K562 (cell line): Measurements from ENCODE around the gene GABPB2. TPM values are rescaled to one million over a fixed set of nuclear protein-coding genes. Genes with fewer than 3 reads are reported as not detected.

Source experiments
- ATAC-seq: fragments of 200-7000 bp; cut with Tn5 transposase; 3 replicates; pipeline ENCODE4 v1.9.1; 2020; ENCODE audit warnings: moderate library complexity
- BruUV-seq: library from RNA; stranded (reverse); fragments of 400-500 nt; replicated peaks from 2 replicates; lab custom pipeline; 2021; lab: Mats Ljungman, UMichigan
- CTCF ChIA-PET: fragments of 300-600 bp; formaldehyde crosslinking; extraction: SDS; loops from one replicate; lab custom pipeline; 2021; ENCODE audit warnings: low intra/inter-chr PET ratio; lab: Yijun Ruan, JAX
- POLR2A ChIA-PET: fragments of 300-600, 350-650 bp; sonication (Branson Sonifier 250); formaldehyde crosslinking; extraction: SDS; loops from one replicate; lab custom pipeline; 2021; ENCODE audit warnings: antibody characterized with exemption, inconsistent platforms; lab: Yijun Ruan, JAX
- DNase-seq, 4 experiments: peaks; one replicate each; pipeline versions ENCODE4 v3.0.0 to v3.0.0-alpha.2; 2011 to 2018; ENCODE audit warnings: low spot score in 3 of 4, mixed read lengths in 3 of 4; ENCODE audit errors: extremely low read depth in 1 of 4
- FAIRE-seq: peaks from 2 replicates; lab custom pipeline; 2011; peaks lifted over from hg19 to GRCh38; lab: Jason Lieb, UNC
- H2AFZ ChIP-seq: 2 replicates; pipeline ENCODE4 v1.6.0; 2011; ENCODE audit warnings: low read depth, low read length, control low read depth, inconsistent platforms
- H3K27ac ChIP-seq: fragments of 200-600 bp; 3 replicates; pipeline ENCODE4 v1.8.0; 2011; ENCODE audit warnings: low read depth, mild to moderate bottlenecking, control low read depth, inconsistent platforms, low read length, moderate library complexity, mixed read lengths; ENCODE audit errors: extremely low read depth
- H3K27me3 ChIP-seq, 2 experiments: fragments of 300-600 bp in 1 of 2; 2 replicates in 1 of 2; 3 replicates in 1 of 2; pipeline versions ENCODE4 v1.6.0 to v1.8.0; 2011; ENCODE audit warnings: inconsistent platforms in 2 of 2, low read length in 2 of 2, mild to moderate bottlenecking in 1 of 2, mixed read lengths in 1 of 2, moderate library complexity in 1 of 2; ENCODE audit not compliant: control insufficient read depth in 2 of 2, insufficient read depth in 2 of 2
- H3K36me3 ChIP-seq: fragments of 300-600 bp; 3 replicates; pipeline ENCODE4 v1.8.0; 2011; ENCODE audit warnings: mild to moderate bottlenecking, low read length, inconsistent platforms; ENCODE audit not compliant: control insufficient read depth, insufficient read depth
- H3K4me1 ChIP-seq, 2 experiments: fragments of 200-600 bp in 1 of 2; replicated peaks in 1 of 2; 2 replicates in 1 of 2; 3 replicates in 1 of 2; pipeline versions ENCODE4 v1.5.1 to v1.8.0; 2011; ENCODE audit warnings: inconsistent platforms in 2 of 2, low read length in 2 of 2, mild to moderate bottlenecking in 1 of 2, mixed read lengths in 1 of 2, moderate library complexity in 1 of 2; ENCODE audit not compliant: control insufficient read depth in 2 of 2, insufficient read depth in 2 of 2
- H3K4me2 ChIP-seq: 2 replicates; pipeline ENCODE4 v1.6.1; 2011; ENCODE audit warnings: low read length, control low read depth, inconsistent platforms, mixed read lengths; ENCODE audit not compliant: insufficient read depth
- H3K4me3 ChIP-seq: fragments of 200-600 bp; sonication (generic), shearing (Covaris generic); 2 replicates; pipeline ENCODE4 v1.5.1; 2016; ENCODE audit warnings: control low read depth, inconsistent platforms
- H3K79me2 ChIP-seq: fragments of 200-600 bp; 3 replicates; pipeline ENCODE4 v1.8.0; 2011; ENCODE audit warnings: low read length, inconsistent platforms; ENCODE audit not compliant: control insufficient read depth, insufficient read depth
- H3K9ac ChIP-seq, 2 experiments: 2 replicates each; pipeline versions ENCODE4 v1.6.0 to v1.6.1; 2011; ENCODE audit warnings: low read depth in 2 of 2, low read length in 2 of 2, control low read depth in 1 of 2, inconsistent platforms in 1 of 2, mild to moderate bottlenecking in 1 of 2, mixed read lengths in 1 of 2; ENCODE audit not compliant: insufficient read depth in 1 of 2
- H3K9me1 ChIP-seq: one replicate; pipeline ENCODE4 v1.6.0; 2011; ENCODE audit warnings: inconsistent platforms, mild to moderate bottlenecking, low read length, moderate library complexity; ENCODE audit not compliant: control insufficient read depth, insufficient read depth
- H3K9me3 ChIP-seq: replicated peaks from 2 replicates; pipeline ENCODE4 v1.5.1; 2011; ENCODE audit warnings: low read depth, low read length, inconsistent platforms; ENCODE audit not compliant: control insufficient read depth, insufficient read depth
- H4K20me1 ChIP-seq: replicated peaks from 2 replicates; pipeline ENCODE4 v1.6.1; 2011; ENCODE audit warnings: low read length, inconsistent platforms, mixed read lengths; ENCODE audit not compliant: control insufficient read depth, insufficient read depth
- ADNP ChIP-seq: fragments of 200-800 bp; sonication (Bioruptor generic); IDR thresholded peaks from 2 replicates; pipeline ENCODE4 v1.6.1; 2016; ENCODE audit warnings: missing genetic modification characterization, missing compliant biosample characterization
- BACH1 ChIP-seq: fragments of 200-800 bp; sonication (Bioruptor generic); IDR thresholded peaks from 2 replicates; pipeline ENCODE4 v1.6.1; 2016; ENCODE audit warnings: missing genetic modification characterization, missing compliant biosample characterization
- DDX20 ChIP-seq: fragments of 450-650 bp; IDR thresholded peaks from 2 replicates; pipeline ENCODE4 v1.6.1; 2016; ENCODE audit warnings: missing genetic modification characterization, low read depth, mild to moderate bottlenecking, missing compliant biosample characterization, moderate library complexity
- GATAD2B ChIP-seq: fragments of 450-650 bp; IDR thresholded peaks from 2 replicates; pipeline ENCODE4 v1.6.1; 2017; ENCODE audit warnings: mild to moderate bottlenecking, borderline replicate concordance
- HNRNPLL ChIP-seq: fragments of 200-400 bp; formaldehyde crosslinking; IDR thresholded peaks from 2 replicates; pipeline ENCODE4 v1.6.1; 2017; ENCODE audit warnings: low read length, low read depth, mild to moderate bottlenecking; ENCODE audit not compliant: poor library complexity, severe bottlenecking
- KHSRP ChIP-seq: fragments of 450-650 bp; IDR thresholded peaks from 2 replicates; pipeline ENCODE4 v1.6.1; 2017
- POLR2G ChIP-seq: fragments of 200-400 bp; formaldehyde crosslinking; IDR thresholded peaks from 2 replicates; pipeline ENCODE4 v1.6.1; 2017; ENCODE audit warnings: low read depth, mild to moderate bottlenecking, antibody characterized with exemption, low read length, moderate library complexity
- POLR3A ChIP-seq: IDR thresholded peaks from 2 replicates; pipeline ENCODE4 v1.6.1; 2011; ENCODE audit warnings: borderline replicate concordance, mild to moderate bottlenecking, moderate library complexity; ENCODE audit not compliant: insufficient read length, insufficient read depth; ENCODE audit errors: extremely low read depth
- RBFOX2 ChIP-seq: fragments of 200-400 bp; formaldehyde crosslinking; IDR thresholded peaks from 2 replicates; pipeline ENCODE4 v1.6.1; 2017; ENCODE audit warnings: low read depth, mild to moderate bottlenecking, low read length, moderate library complexity
- WGBS: fragments of 100-300 bp; shearing (Covaris generic); methylation state at CpG from one replicate; pipeline ENCODE4 v1.1.6; 2016; ENCODE audit warnings: low coverage, mixed read lengths; ENCODE audit not compliant: insufficient coverage; ENCODE audit errors: missing lambda C conversion rate; 5-methylcytosine and 5-hydroxymethylcytosine counted together
- in situ Hi-C: fragments of 300-500 bp; cut with MboI; formaldehyde crosslinking; loops from 4 replicates; pipeline ENCODE4 v1.15.0; 2018; ENCODE audit warnings: inconsistent platforms, mixed read lengths
- intact Hi-C: fragments of 100-400 bp; cut with micrococcal nuclease; formaldehyde crosslinking; loops from 2 replicates; pipeline ENCODE4 v1.14.2; 2022
- polyA plus RNA-seq, 8 experiments: library from polyadenylated mRNA; depleted of rRNA in 4 of 8; stranded (reverse) in 5 of 8; unstranded in 3 of 8; fragments of >200 nt; fragmentation: Nextera tagmentation in 2 of 8; fragmentation: Illumina TruSeq in 1 of 8; extraction: Ambion mirVana in 2 of 8; extraction: Trizol in 1 of 8; gene quantifications; 2 replicates each; pipeline versions ENCODE4 v1.2.1 to v1.2.3, GENCODE V29; 2011 to 2014; ENCODE audit warnings: inconsistent platforms in 1 of 8, missing spikeins in 1 of 8
- total RNA-seq, 7 experiments: library from RNA; depleted of rRNA in 6 of 7; stranded (reverse); fragments of >200 nt in 6 of 7; fragmentation: Illumina TruSeq in 2 of 7; extraction: Trizol in 2 of 7; gene quantifications; 2 replicates each; pipeline versions ENCODE4 v1.2.1 to v1.2.3, GENCODE V29; 2011 to 2021; ENCODE audit warnings: low replicate concordance in 1 of 7
- TF ChIP-seq, protein P1 (sequence below): IDR thresholded peaks from 3 replicates; pipeline ENCODE4 v1.6.1; 2011; ENCODE audit warnings: borderline replicate concordance, mild to moderate bottlenecking, moderate library complexity; ENCODE audit not compliant: insufficient read length; ENCODE audit errors: extremely low read depth
- TF ChIP-seq, protein P2 (sequence below): sonication (generic); formaldehyde crosslinking; IDR thresholded peaks from 2 replicates; pipeline ENCODE4 v1.8.1; 2023; ENCODE audit warnings: mild to moderate bottlenecking, missing genetic modification reagents
- TF ChIP-seq, protein P3 (sequence below), 2 experiments: fragments of 450-650 bp; IDR thresholded peaks; 2 replicates each; pipeline ENCODE4 v1.6.1; 2016
- TF ChIP-seq, protein P4 (sequence below): sonication (generic); formaldehyde crosslinking; IDR thresholded peaks from 2 replicates; pipeline ENCODE4 v1.9.0; 2022; ENCODE audit warnings: mild to moderate bottlenecking, missing genetic modification reagents

GABPB2 gene
- total and polyA plus RNA-seq, 9 of the 15 experiments (the other 6 are each of a cell fraction or from before 2014, with no cell fraction given), result 2.2 to 13.3 (median 6.1) TPM

DNA sequence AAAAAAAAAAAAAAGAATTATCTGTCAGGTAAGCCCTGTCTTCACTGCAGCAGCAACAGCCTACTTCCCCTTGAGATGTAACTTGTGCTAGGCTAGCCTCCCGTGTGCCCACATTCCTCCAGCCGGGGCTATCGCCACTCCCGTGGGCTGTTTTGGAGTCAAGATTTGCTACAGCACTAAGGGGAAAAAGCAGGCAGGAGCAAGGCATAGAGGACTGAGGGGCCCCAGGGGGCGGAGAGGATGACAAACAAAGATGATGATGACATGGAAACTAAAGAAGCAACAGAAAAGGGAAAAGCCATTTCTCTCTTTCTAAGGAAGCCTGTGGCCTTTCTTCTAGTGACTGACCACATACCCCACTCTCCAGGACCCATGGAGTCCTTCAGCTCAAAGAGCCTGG is 87.8 kb downstream of the GABPB2 start (continued):
- TF ChIP-seq, protein P1, sequence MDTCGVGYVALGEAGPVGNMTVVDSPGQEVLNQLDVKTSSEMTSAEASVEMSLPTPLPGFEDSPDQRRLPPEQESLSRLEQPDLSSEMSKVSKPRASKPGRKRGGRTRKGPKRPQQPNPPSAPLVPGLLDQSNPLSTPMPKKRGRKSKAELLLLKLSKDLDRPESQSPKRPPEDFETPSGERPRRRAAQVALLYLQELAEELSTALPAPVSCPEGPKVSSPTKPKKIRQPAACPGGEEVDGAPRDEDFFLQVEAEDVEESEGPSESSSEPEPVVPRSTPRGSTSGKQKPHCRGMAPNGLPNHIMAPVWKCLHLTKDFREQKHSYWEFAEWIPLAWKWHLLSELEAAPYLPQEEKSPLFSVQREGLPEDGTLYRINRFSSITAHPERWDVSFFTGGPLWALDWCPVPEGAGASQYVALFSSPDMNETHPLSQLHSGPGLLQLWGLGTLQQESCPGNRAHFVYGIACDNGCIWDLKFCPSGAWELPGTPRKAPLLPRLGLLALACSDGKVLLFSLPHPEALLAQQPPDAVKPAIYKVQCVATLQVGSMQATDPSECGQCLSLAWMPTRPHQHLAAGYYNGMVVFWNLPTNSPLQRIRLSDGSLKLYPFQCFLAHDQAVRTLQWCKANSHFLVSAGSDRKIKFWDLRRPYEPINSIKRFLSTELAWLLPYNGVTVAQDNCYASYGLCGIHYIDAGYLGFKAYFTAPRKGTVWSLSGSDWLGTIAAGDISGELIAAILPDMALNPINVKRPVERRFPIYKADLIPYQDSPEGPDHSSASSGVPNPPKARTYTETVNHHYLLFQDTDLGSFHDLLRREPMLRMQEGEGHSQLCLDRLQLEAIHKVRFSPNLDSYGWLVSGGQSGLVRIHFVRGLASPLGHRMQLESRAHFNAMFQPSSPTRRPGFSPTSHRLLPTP, result no peak

DNA sequence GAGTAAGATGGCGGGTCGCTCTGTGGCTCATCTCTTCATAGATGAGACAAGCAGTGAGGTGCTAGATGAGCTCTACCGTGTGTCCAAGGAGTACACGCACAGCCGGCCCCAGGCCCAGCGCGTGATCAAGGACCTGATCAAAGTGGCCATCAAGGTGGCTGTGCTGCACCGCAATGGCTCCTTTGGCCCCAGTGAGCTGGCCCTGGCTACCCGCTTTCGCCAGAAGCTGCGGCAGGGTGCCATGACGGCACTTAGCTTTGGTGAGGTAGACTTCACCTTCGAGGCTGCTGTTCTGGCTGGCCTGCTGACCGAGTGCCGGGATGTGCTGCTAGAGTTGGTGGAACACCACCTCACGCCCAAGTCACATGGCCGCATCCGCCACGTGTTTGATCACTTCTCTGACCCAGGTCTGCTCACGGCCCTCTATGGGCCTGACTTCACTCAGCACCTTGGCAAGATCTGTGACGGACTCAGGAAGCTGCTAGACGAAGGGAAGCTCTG is 88.2 kb downstream of the GABPB2 start:
- Histone ChIP-seq H3K4me3 (no peak overlapping the region), H2AFZ (no peak overlapping the region), H3K27me3 (no peaks in the 10 kb centered on the region), H3K9me3 (no peaks in the 10 kb centered on the region; the same call in 1 of the 2 replicates), H3K27ac (no peak overlapping the region), H3K4me2 (no peak overlapping the region), H3K36me3 (peaks cover 27% of the 10 kb centered on the region; the same call in 2 of the 3 replicates), H4K20me1 (no peaks in the 10 kb centered on the region; the same call in 1 of the 2 replicates), H3K9ac (peak overlapping the region in 1 of 2 experiments; percentile 37; a peak in 2 of 4 replicates), H3K79me2 (no peaks in the 10 kb centered on the region), H3K4me1 (peaks cover 8 to 14% of the 10 kb centered on the region in 2 experiments; a peak in 4 of 5 replicates), H3K9me1 (no peaks in the 10 kb centered on the region)
- 85% methylated on average over 22 of the region's 22 CpGs for WGBS
- BruUV-seq, result no TSS peak
- intact Hi-C loops, result no loop called here
- in situ Hi-C loops, result loop anchor here (5.0 kb wide), 2 partner anchors 66 to 142 kb away; no protein-coding TSS in a partner anchor
- CTCF ChIA-PET, result no interaction called here
- no peak for FAIRE-seq
- no peak for DNase-seq
- POLR2A ChIA-PET, result interaction anchor here (1.7 kb wide), 1 partner anchor 134 kb away, joined by 5 read pairs; no protein-coding TSS in a partner anchor
- ATAC-seq, result no peak
- TF ChIP-seq, protein P2, sequence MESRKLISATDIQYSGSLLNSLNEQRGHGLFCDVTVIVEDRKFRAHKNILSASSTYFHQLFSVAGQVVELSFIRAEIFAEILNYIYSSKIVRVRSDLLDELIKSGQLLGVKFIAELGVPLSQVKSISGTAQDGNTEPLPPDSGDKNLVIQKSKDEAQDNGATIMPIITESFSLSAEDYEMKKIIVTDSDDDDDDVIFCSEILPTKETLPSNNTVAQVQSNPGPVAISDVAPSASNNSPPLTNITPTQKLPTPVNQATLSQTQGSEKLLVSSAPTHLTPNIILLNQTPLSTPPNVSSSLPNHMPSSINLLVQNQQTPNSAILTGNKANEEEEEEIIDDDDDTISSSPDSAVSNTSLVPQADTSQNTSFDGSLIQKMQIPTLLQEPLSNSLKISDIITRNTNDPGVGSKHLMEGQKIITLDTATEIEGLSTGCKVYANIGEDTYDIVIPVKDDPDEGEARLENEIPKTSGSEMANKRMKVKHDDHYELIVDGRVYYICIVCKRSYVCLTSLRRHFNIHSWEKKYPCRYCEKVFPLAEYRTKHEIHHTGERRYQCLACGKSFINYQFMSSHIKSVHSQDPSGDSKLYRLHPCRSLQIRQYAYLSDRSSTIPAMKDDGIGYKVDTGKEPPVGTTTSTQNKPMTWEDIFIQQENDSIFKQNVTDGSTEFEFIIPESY (CRISPR knock-in tag), result peak; percentile 40; the same call in 1 of the 2 replicates
- TF ChIP-seq GATAD2B (no peak), POLR2G (0 out of 2 replicates have a peak, but pooled peaks have one; percentile 22), ADNP (tag) (no peak), DDX20 (tag) (no peak), POLR3A (no peak), BACH1 (no peak), HNRNPLL (no peak), KHSRP (no peak), RBFOX2 (no peak)
- TF ChIP-seq, protein P3, sequence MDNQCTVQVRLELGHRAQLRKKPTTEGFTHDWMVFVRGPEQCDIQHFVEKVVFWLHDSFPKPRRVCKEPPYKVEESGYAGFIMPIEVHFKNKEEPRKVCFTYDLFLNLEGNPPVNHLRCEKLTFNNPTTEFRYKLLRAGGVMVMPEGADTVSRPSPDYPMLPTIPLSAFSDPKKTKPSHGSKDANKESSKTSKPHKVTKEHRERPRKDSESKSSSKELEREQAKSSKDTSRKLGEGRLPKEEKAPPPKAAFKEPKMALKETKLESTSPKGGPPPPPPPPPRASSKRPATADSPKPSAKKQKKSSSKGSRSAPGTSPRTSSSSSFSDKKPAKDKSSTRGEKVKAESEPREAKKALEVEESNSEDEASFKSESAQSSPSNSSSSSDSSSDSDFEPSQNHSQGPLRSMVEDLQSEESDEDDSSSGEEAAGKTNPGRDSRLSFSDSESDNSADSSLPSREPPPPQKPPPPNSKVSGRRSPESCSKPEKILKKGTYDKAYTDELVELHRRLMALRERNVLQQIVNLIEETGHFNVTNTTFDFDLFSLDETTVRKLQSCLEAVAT (IDR thresholded peaks at IDR 0.05), result no peak
- TF ChIP-seq, protein P4, sequence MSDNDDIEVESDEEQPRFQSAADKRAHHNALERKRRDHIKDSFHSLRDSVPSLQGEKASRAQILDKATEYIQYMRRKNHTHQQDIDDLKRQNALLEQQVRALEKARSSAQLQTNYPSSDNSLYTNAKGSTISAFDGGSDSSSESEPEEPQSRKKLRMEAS (CRISPR knock-in tag), result peak; percentile 32; the same call in 1 of the 2 replicates
